ENCODE results near the gene UBQLN1. TPM values are rescaled to one million over a fixed set of nuclear protein-coding genes. Genes with fewer than 3 reads are reported as not detected.
A peak's percentile ranks its signal among the peaks of the same experiment; 100 is the strongest.

Gene UBQLN1
- total and polyA plus RNA-seq, 9 of the 15 experiments (the other 6 are each of a cell fraction or from before 2014, with no cell fraction given), result 7.5 to 120 (median 52.8) TPM

- no peak for TF ChIP-seq ZC3H11A (IDR thresholded peaks at IDR 0.05; ENCODE audit: low read depth, low read length)
- TF ChIP-seq STAT6 (CRISPR knock-in tag; IDR thresholded peaks at IDR 0.05), result no peak
- TF ChIP-seq NEUROD1 (IDR thresholded peaks at IDR 0.05; ENCODE audit: borderline replicate concordance, low read depth, low read length, partially characterized antibody), result no peak
- TF ChIP-seq CREB1 (IDR thresholded peaks at IDR 0.05), result peak; percentile 92
- TF ChIP-seq CREB1 (CRISPR knock-in tag; IDR thresholded peaks at IDR 0.05), result peak; percentile 94
- TF ChIP-seq E4F1 (CRISPR knock-in tag; IDR thresholded peaks at IDR 0.05; ENCODE audit: borderline replicate concordance), result no peak
- no peak for TF ChIP-seq TRIM28 (IDR thresholded peaks at IDR 0.05)
- TF ChIP-seq ATF3 (IDR thresholded peaks at IDR 0.05), result peak; percentile 99
- TF ChIP-seq ATF3 (CRISPR knock-in tag; conservative IDR thresholded peaks at IDR 0.05), result no peak
- TF ChIP-seq SMARCB1 (IDR thresholded peaks at IDR 0.05; ENCODE audit: insufficient read length, low read depth), result no peak
- TF ChIP-seq FOXA1 (IDR thresholded peaks at IDR 0.05; ENCODE audit: borderline replicate concordance), result no peak
- no peak for TF ChIP-seq ZNF3 (CRISPR knock-in tag; IDR thresholded peaks at IDR 0.05)
- no peak; the same call in 1 of the 2 replicates for TF ChIP-seq CREB3L1 (IDR thresholded peaks at IDR 0.05; ENCODE audit: borderline replicate concordance, low read depth)
- TF ChIP-seq ESRRA (IDR thresholded peaks at IDR 0.05; ENCODE audit: borderline replicate concordance, low read depth), result no peak
- no peak for TF ChIP-seq ETV5 (CRISPR knock-in tag; IDR thresholded peaks at IDR 0.05; ENCODE audit: low read depth)
- no peak for TF ChIP-seq TEAD2 (tag; IDR thresholded peaks at IDR 0.05)
- TF ChIP-seq ZFP36 (IDR thresholded peaks at IDR 0.05; ENCODE audit: low read depth, low read length, partially characterized antibody), result no peak
- TF ChIP-seq POU5F1 (IDR thresholded peaks at IDR 0.05; ENCODE audit: borderline replicate concordance, low read depth, low read length, partially characterized antibody), result no peak
Measured at GRCh38 chr9:83707768-83708514, at the start of gene UBQLN1 (continued).

All from K562 (cell line).